Neuron (in vitro differentiated cells): ENCODE results near the gene KIRREL3.

Experiments
- H2AFZ ChIP-seq: one replicate; pipeline ENCODE4 v1.6.1; 2013; ENCODE audit warnings: low read depth, mild to moderate bottlenecking, inconsistent platforms, low read length, moderate library complexity
- H3K27me3 ChIP-seq: one replicate; pipeline ENCODE4 v1.6.1; 2013; ENCODE audit warnings: low read length; ENCODE audit not compliant: insufficient read depth
- H3K36me3 ChIP-seq: one replicate; pipeline ENCODE4 v1.6.1; 2013; ENCODE audit warnings: low read length; ENCODE audit not compliant: insufficient read depth
- H3K4me1 ChIP-seq: one replicate; pipeline ENCODE4 v1.6.1; 2013; ENCODE audit warnings: low read length; ENCODE audit not compliant: insufficient read depth
- H3K4me3 ChIP-seq: 2 replicates; pipeline ENCODE4 v1.5.1; 2013; ENCODE audit warnings: mild to moderate bottlenecking, low read length, moderate library complexity
- H3K9me3 ChIP-seq: one replicate; pipeline ENCODE4 v1.6.1; 2013; ENCODE audit warnings: low read length

The KIRREL3 gene

GRCh38 chr11:126733685-126734084 lies 266.9 kb downstream of the KIRREL3 start:
- no peaks in the 10 kb centered on the region for H3K9me3 ChIP-seq
- H2AFZ ChIP-seq: no peak overlapping the region
- H3K27me3 ChIP-seq: no peaks in the 10 kb centered on the region
- H3K36me3 ChIP-seq: no peaks in the 10 kb centered on the region
- no peaks in the 10 kb centered on the region for H3K4me1 ChIP-seq
- no peak overlapping the region for H3K4me3 ChIP-seq

- Histone ChIP-seq H3K27me3 (no peaks in the 10 kb centered on the region), H2AFZ (no peak overlapping the region), H3K4me1 (no peaks in the 10 kb centered on the region), H3K9me3 (no peaks in the 10 kb centered on the region), H3K4me3 (no peak overlapping the region), H3K36me3 (no peaks in the 10 kb centered on the region)
Observed at GRCh38 chr11:126732981-126733380, 267.6 kb downstream of the KIRREL3 start.

- Histone ChIP-seq H3K27me3 (no peaks in the 10 kb centered on the region), H3K36me3 (no peaks in the 10 kb centered on the region), H3K4me3 (no peak overlapping the region), H3K4me1 (no peaks in the 10 kb centered on the region), H2AFZ (no peak overlapping the region), H3K9me3 (no peaks in the 10 kb centered on the region)
Observed at GRCh38 chr11:126731576-126732142, 268.9 kb downstream of the KIRREL3 start.

GRCh38 chr11:126727381-126727780 lies 273.2 kb downstream of the KIRREL3 start:
- no peaks in the 10 kb centered on the region for H3K9me3 ChIP-seq
- H3K4me1 ChIP-seq: no peaks in the 10 kb centered on the region
- no peaks in the 10 kb centered on the region for H3K27me3 ChIP-seq
- H3K36me3 ChIP-seq: no peaks in the 10 kb centered on the region
- no peak overlapping the region for H2AFZ ChIP-seq
- no peak overlapping the region for H3K4me3 ChIP-seq

- Histone ChIP-seq H3K9me3 (no peaks in the 10 kb centered on the region), H3K4me1 (no peaks in the 10 kb centered on the region), H2AFZ (no peak overlapping the region), H3K36me3 (no peaks in the 10 kb centered on the region), H3K27me3 (no peaks in the 10 kb centered on the region), H3K4me3 (no peak overlapping the region)
Observed at GRCh38 chr11:126725521-126725920, 275.0 kb downstream of the KIRREL3 start.

- no peaks in the 10 kb centered on the region for H3K27me3 ChIP-seq
- no peaks in the 10 kb centered on the region for H3K36me3 ChIP-seq
- H2AFZ ChIP-seq: no peak overlapping the region
- no peaks in the 10 kb centered on the region for H3K9me3 ChIP-seq
- no peaks in the 10 kb centered on the region for H3K4me1 ChIP-seq
- no peak overlapping the region for H3K4me3 ChIP-seq
Observed at GRCh38 chr11:126725043-126725442, 275.5 kb downstream of the KIRREL3 start.

GRCh38 chr11:126723665-126724045 lies 276.9 kb downstream of the KIRREL3 start:
- Histone ChIP-seq H3K9me3 (no peaks in the 10 kb centered on the region), H3K4me1 (no peaks in the 10 kb centered on the region), H3K4me3 (no peak overlapping the region), H3K36me3 (no peaks in the 10 kb centered on the region), H2AFZ (no peak overlapping the region), H3K27me3 (no peaks in the 10 kb centered on the region)

GRCh38 chr11:126722956-126723664 lies 277.5 kb downstream of the KIRREL3 start:
- Histone ChIP-seq H3K36me3 (no peaks in the 10 kb centered on the region), H3K4me1 (no peaks in the 10 kb centered on the region), H3K9me3 (no peaks in the 10 kb centered on the region), H3K27me3 (no peaks in the 10 kb centered on the region), H2AFZ (no peak overlapping the region), H3K4me3 (no peak overlapping the region)

GRCh38 chr11:126722006-126722736 lies 278.4 kb downstream of the KIRREL3 start:
- Histone ChIP-seq H3K36me3 (no peaks in the 10 kb centered on the region), H2AFZ (no peak overlapping the region), H3K27me3 (no peaks in the 10 kb centered on the region), H3K4me3 (no peak overlapping the region), H3K9me3 (no peaks in the 10 kb centered on the region), H3K4me1 (no peaks in the 10 kb centered on the region)

GRCh38 chr11:126720539-126721235 lies 279.9 kb downstream of the KIRREL3 start:
- no peaks in the 10 kb centered on the region for H3K36me3 ChIP-seq
- no peak overlapping the region for H3K4me3 ChIP-seq
- no peaks in the 10 kb centered on the region for H3K9me3 ChIP-seq
- no peaks in the 10 kb centered on the region for H3K27me3 ChIP-seq
- no peaks in the 10 kb centered on the region for H3K4me1 ChIP-seq
- no peak overlapping the region for H2AFZ ChIP-seq

GRCh38 chr11:126719740-126720139 lies 280.8 kb downstream of the KIRREL3 start:
- Histone ChIP-seq H3K4me3 (no peak overlapping the region), H3K36me3 (no peaks in the 10 kb centered on the region)

GRCh38 chr11:126718276-126718675 lies 282.3 kb downstream of the KIRREL3 start:
- H2AFZ ChIP-seq: no peak overlapping the region
- no peaks in the 10 kb centered on the region for H3K27me3 ChIP-seq
- H3K36me3 ChIP-seq: no peaks in the 10 kb centered on the region
- no peaks in the 10 kb centered on the region for H3K9me3 ChIP-seq
- H3K4me1 ChIP-seq: no peaks in the 10 kb centered on the region
- H3K4me3 ChIP-seq: no peak overlapping the region

More at GRCh38 chr11:126719740-126720139, 280.8 kb downstream of the KIRREL3 start:
- H2AFZ ChIP-seq: no peak overlapping the region
- no peaks in the 10 kb centered on the region for H3K9me3 ChIP-seq
- no peaks in the 10 kb centered on the region for H3K27me3 ChIP-seq
- H3K4me1 ChIP-seq: no peaks in the 10 kb centered on the region
